Activated CD4-positive, alpha-beta T cell treated with anti-CD3 and anti-CD28 coated beads, Interleukin-2, amount 50 U/mL, for 48 hours (primary cell): ENCODE data around the gene RABEPK.
"Not testable (repeated sequence)": the region's sequence is repeated elsewhere in the genome, so short reads cannot be mapped to it uniquely, and the experiment has no call there.

Experiments
- DNase-seq, 2 experiments: peaks; one replicate each; pipeline ENCODE4 v3.0.0-alpha.2; 2020

The RABEPK gene

GRCh38 chr9:125255781-125256391, 55.5 kb downstream of the RABEPK start:
- no peak for DNase-seq

DNA sequence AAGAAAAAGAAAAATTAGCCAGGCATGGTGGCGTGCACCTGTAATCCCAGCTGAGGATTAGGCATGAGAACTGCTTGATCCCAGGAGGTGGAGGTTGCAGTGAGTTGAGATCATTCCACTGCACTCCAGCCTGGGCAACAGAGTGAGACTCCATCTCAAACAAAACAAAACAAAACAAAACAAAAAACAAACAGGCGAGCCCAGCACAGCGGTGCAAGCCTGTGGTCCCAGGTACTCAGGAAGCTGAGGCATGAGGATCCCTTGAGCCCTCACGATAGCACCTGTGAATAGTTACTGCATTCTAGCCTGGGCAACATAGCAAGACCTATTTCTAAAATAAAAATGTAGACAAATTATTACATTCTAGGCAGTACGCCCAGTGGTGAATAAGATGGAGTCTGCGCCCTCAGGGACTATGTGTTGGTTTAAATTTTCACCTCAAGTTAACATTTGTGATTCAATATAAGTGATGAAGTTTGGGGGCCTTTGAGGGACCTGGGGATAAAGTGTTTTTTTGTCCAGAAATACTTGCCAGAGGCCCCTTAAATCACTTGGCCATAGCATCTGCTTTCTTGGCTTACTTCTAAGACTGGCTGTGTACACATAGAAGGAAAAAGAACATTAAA, 57.9 kb downstream of the RABEPK start:
- no peak for DNase-seq

- no peak for DNase-seq
Observed at GRCh38 chr9:125258832-125259534, 58.6 kb downstream of the RABEPK start.

DNA sequence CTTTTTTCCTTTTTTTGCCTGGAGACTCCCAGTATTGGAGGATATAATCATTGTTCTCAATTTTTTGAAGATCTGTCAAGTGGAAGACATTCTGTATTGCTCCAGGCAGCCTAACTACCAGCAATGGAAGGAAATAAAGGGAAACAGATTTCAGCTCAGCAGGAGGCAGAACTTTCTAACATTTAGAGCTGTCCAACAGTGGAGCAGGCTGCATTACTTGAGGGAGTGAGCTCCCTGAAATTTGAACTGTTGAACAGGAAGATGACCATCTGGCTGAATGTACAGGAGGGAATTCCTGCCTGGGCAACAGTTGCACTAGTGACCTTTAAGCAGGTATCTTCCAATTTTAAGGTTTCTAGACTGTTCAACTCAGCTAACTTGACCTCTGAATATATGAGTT, 60.2 kb downstream of the RABEPK start:
- DNase-seq, result no peak

GRCh38 chr9:125261501-125262293, 61.4 kb downstream of the RABEPK start, which contains the start of gene GAPVD1:
TSS of gene GAPVD1 (plus strand) at chr9:125261826. CDS start at chr9:125298922, 37,096 bp downstream.
- DNase-seq, result peak; percentile 85 to 90

GRCh38 chr9:125262294-125262991, 62.1 kb downstream of the RABEPK start:
- no peak for DNase-seq

DNA sequence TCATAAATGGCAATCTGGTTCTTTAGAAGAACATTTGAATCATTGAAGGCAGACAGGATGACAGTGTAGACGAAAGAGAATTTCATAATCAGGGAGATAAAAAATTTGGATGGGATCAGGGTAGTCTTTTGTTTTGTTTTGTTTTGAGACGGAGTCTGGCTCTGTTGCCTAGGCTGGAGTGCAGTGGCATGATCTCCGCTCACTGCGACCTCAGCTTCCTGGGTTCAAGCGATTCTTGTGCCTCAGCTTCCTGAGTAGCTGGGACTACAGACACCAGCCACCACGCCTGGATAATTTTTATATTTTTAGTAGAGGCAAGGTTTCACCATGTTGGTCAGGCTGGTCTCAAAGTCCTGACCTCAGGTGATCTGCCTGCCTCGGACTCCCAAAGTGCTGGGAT, 63.7 kb downstream of the RABEPK start:
- DNase-seq, result not testable (repeated sequence)

- DNase-seq, result no peak
Observed at GRCh38 chr9:125268394-125269013, 68.2 kb downstream of the RABEPK start.

DNA sequence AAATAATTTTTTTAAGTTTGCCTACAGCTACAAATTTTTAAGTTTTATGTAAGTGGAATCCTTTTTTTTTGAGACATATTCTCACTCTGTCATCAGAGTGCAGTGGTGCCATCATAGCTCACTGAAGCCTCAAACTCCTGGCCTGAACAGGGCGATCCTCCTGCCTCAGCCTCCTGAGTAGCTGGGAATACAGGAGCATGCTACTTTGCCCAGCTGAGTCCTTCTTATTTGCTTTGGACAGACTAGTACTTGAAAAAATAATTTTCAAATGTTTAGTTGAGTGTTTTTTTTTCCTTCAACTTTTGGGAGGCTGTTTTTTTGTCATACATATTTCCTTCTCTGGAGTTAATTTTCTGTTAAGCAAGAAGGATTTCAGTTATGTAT, 68.7 kb downstream of the RABEPK start:
- DNase-seq, result no peak

DNA sequence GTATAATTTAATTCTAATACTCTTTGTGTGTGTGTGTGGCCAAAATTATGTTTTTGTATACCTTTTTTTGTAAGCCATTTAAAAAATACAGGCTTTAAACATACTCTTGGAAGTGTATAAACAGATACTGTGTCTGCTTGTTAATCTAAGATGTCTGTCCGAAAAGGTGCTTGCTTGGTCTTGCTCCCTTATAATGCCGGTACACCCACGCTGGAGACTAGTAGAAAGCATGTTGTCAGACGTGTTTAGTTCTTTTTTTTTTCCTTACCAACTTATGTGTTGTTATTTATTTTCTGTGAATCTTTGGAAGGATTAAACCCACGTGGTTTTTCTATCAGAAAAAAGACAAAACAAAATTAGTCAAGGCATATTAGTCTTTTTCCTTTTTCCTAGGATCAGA, 70.7 kb downstream of the RABEPK start:
- no peak for DNase-seq

DNA sequence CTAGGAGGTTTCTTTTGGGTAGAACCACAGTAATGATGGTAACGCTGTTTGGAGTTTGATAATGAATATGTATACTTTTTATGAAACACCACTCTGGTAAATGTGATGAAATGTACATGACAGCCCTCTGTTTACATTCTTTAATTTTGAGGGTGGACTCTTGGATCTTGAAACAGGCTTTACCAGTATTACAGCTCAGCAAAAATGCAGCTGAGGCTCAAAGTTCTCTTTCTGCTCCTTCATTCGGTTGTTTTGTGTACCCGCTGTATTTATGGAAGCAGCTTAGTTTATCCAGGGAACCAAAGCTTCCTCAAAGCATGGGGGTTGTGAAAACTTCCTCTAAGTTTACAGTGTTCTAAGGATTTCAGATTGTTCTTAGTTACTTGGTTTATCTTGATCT, 72.4 kb downstream of the RABEPK start:
- no peak for DNase-seq

GRCh38 chr9:125276771-125277170, 76.4 kb downstream of the RABEPK start:
- DNase-seq, result no peak

- no peak for DNase-seq
Observed at GRCh38 chr9:125277411-125277810, 77.1 kb downstream of the RABEPK start.

GRCh38 chr9:125280945-125281344, 80.6 kb downstream of the RABEPK start:
- no peak for DNase-seq
